Activated naive CD4-positive, alpha-beta T cell treated with anti-CD3 and anti-CD28 coated beads, Interleukin-2, amount 10 ng/mL, durations not matched to agents 7 days and 5 days (primary cell): Measurements from ENCODE around the gene PYGM.

Source experiments
- CTCF ChIA-PET: fragments of 350-600 bp; sonication (Branson Sonifier 250); formaldehyde crosslinking; loops from one replicate; lab custom pipeline; 2021; ENCODE audit warnings: antibody characterized with exemption; lab: Charles Lee
- DNase-seq: peaks from one replicate; pipeline ENCODE4 v3.0.0-alpha.2; 2020
- H3K27ac Mint-ChIP-seq: one replicate; pipeline ENCODE4 v1.8.0; 2021; ENCODE audit warnings: mild to moderate bottlenecking, moderate library complexity, mixed read lengths
- H3K27me3 Mint-ChIP-seq: one replicate; pipeline ENCODE4 v1.8.0; 2021; ENCODE audit warnings: mild to moderate bottlenecking, mixed read lengths
- H3K36me3 Mint-ChIP-seq: one replicate; pipeline ENCODE4 v1.8.0; 2021; ENCODE audit warnings: mixed read lengths
- H3K4me1 Mint-ChIP-seq: one replicate; pipeline ENCODE4 v1.8.0; 2021; ENCODE audit warnings: mixed read lengths
- H3K4me3 Mint-ChIP-seq: one replicate; pipeline ENCODE4 v1.8.0; 2021; ENCODE audit warnings: mild to moderate bottlenecking, moderate library complexity, mixed read lengths
- H3K9me3 Mint-ChIP-seq: one replicate; pipeline ENCODE4 v1.8.0; 2021; ENCODE audit warnings: mixed read lengths

Gene PYGM

GRCh38 chr11:64799256-64799622 lies 39.5 kb upstream of the PYGM start:
- Mint-ChIP-seq H3K4me1 (peaks cover 53% of the 10 kb centered on the region), H3K9me3 (no peaks in the 10 kb centered on the region), H3K4me3 (no peak overlapping the region), H3K36me3 (peaks cover 36% of the 10 kb centered on the region), H3K27ac (no peak overlapping the region), H3K27me3 (no peaks in the 10 kb centered on the region)
- CTCF ChIA-PET, result interaction anchor here (1.7 kb wide), 1 partner anchor 11 kb away, joined by 4 read pairs; no protein-coding TSS in a partner anchor
- DNase-seq, result no peak

GRCh38 chr11:64796757-64797541 lies 37.2 kb upstream of the PYGM start:
- CTCF ChIA-PET, result interaction anchor here (1.3 kb wide), 1 partner anchor 12 kb away, joined by 3 read pairs; no protein-coding TSS in a partner anchor
- DNase-seq, result no peak
- Mint-ChIP-seq H3K27ac (no peak overlapping the region), H3K36me3 (peaks cover 43% of the 10 kb centered on the region), H3K4me1 (peaks cover 57% of the 10 kb centered on the region), H3K27me3 (no peaks in the 10 kb centered on the region), H3K9me3 (no peaks in the 10 kb centered on the region), H3K4me3 (no peak overlapping the region)

GRCh38 chr11:64796047-64796756 lies 36.4 kb upstream of the PYGM start:
- Mint-ChIP-seq H3K9me3 (no peaks in the 10 kb centered on the region), H3K36me3 (peaks cover 43% of the 10 kb centered on the region), H3K27me3 (no peaks in the 10 kb centered on the region), H3K27ac (peak overlapping the region; percentile 14), H3K4me1 (peaks cover 50% of the 10 kb centered on the region), H3K4me3 (no peak overlapping the region)
- DNase-seq, result no peak
- CTCF ChIA-PET, result no interaction called here

GRCh38 chr11:64794526-64794925 lies 34.8 kb upstream of the PYGM start:
- CTCF ChIA-PET, result interaction anchor here (1.0 to 1.4 kb wide), 2 partner anchors 9 to 90 kb away, joined by 4 read pairs; no protein-coding TSS in a partner anchor
- H3K4me3 Mint-ChIP-seq, result no peak overlapping the region

GRCh38 chr11:64793271-64794160 lies 33.7 kb upstream of the PYGM start:
- Mint-ChIP-seq H3K36me3 (peaks cover 43% of the 10 kb centered on the region), H3K27me3 (no peaks in the 10 kb centered on the region), H3K9me3 (no peaks in the 10 kb centered on the region), H3K27ac (peak overlapping the region; percentile 87), H3K4me1 (peaks cover 36% of the 10 kb centered on the region), H3K4me3 (no peak overlapping the region)
- CTCF ChIA-PET, result interaction anchor here (0.6 to 1.0 kb wide), 2 partner anchors 14 to 89 kb away, joined by 3 to 4 read pairs; no protein-coding TSS in a partner anchor
- DNase-seq, result no peak

More at GRCh38 chr11:64794526-64794925, 34.8 kb upstream of the PYGM start:
- H3K36me3 Mint-ChIP-seq, result peaks cover 43% of the 10 kb centered on the region
- no peaks in the 10 kb centered on the region for H3K9me3 Mint-ChIP-seq
- peaks cover 40% of the 10 kb centered on the region for H3K4me1 Mint-ChIP-seq
- no peak for DNase-seq
- H3K27ac Mint-ChIP-seq, result peak overlapping the region; percentile 87
- no peaks in the 10 kb centered on the region for H3K27me3 Mint-ChIP-seq

- Mint-ChIP-seq H3K36me3 (peaks cover 42% of the 10 kb centered on the region), H3K9me3 (no peaks in the 10 kb centered on the region), H3K27me3 (no peaks in the 10 kb centered on the region), H3K4me1 (peaks cover 39% of the 10 kb centered on the region), H3K27ac (peak overlapping the region; percentile 14), H3K4me3 (no peak overlapping the region)
- CTCF ChIA-PET, result no interaction called here
- no peak for DNase-seq
These were observed 32.7 kb upstream of the PYGM start for GRCh38 chr11:64792482-64792881.

- H3K36me3 Mint-ChIP-seq, result peaks cover 43% of the 10 kb centered on the region
- peaks cover 39% of the 10 kb centered on the region for H3K4me1 Mint-ChIP-seq
- DNase-seq, result no peak
- no peaks in the 10 kb centered on the region for H3K9me3 Mint-ChIP-seq
- H3K4me3 Mint-ChIP-seq, result no peak overlapping the region
- no peak overlapping the region for H3K27ac Mint-ChIP-seq
- CTCF ChIA-PET, result no interaction called here
- no peaks in the 10 kb centered on the region for H3K27me3 Mint-ChIP-seq
These were observed 32.1 kb upstream of the PYGM start for GRCh38 chr11:64791781-64792291.

- Mint-ChIP-seq H3K9me3 (no peaks in the 10 kb centered on the region), H3K4me1 (peaks cover 27% of the 10 kb centered on the region), H3K4me3 (no peak overlapping the region), H3K36me3 (peaks cover 40% of the 10 kb centered on the region), H3K27ac (peak overlapping the region; percentile 39), H3K27me3 (no peaks in the 10 kb centered on the region)
- no peak for DNase-seq
- CTCF ChIA-PET, result interaction anchor here (0.8 kb wide), 1 partner anchor 12 kb away, joined by 3 read pairs; the partner anchor contains the start of gene SF1
These were observed 30.7 kb upstream of the PYGM start for GRCh38 chr11:64790205-64791095.

GRCh38 chr11:64789331-64790204 lies 29.8 kb upstream of the PYGM start:
- no peaks in the 10 kb centered on the region for H3K27me3 Mint-ChIP-seq
- CTCF ChIA-PET, result no interaction called here
- peaks cover 22% of the 10 kb centered on the region for H3K4me1 Mint-ChIP-seq
- no peak overlapping the region for H3K4me3 Mint-ChIP-seq
- no peaks in the 10 kb centered on the region for H3K9me3 Mint-ChIP-seq
- H3K36me3 Mint-ChIP-seq, result peaks cover 34% of the 10 kb centered on the region
- no peak overlapping the region for H3K27ac Mint-ChIP-seq
- DNase-seq, result no peak

- no peaks in the 10 kb centered on the region for H3K27me3 Mint-ChIP-seq
- DNase-seq, result peak; percentile 17
- no peaks in the 10 kb centered on the region for H3K9me3 Mint-ChIP-seq
- no peak overlapping the region for H3K27ac Mint-ChIP-seq
- CTCF ChIA-PET, result interaction anchor here (0.6 to 1.3 kb wide), 6 partner anchors 10 to 106 kb away, joined by 3 to 5 read pairs (median 4); partner anchors contain the start of gene MAP4K2
- H3K4me1 Mint-ChIP-seq, result peaks cover 13% of the 10 kb centered on the region
- H3K36me3 Mint-ChIP-seq, result peaks cover 27% of the 10 kb centered on the region
- no peak overlapping the region for H3K4me3 Mint-ChIP-seq
These were observed 28.8 kb upstream of the PYGM start for GRCh38 chr11:64788321-64789215.

- H3K27ac Mint-ChIP-seq, result peak overlapping the region; percentile 51
- no peaks in the 10 kb centered on the region for H3K27me3 Mint-ChIP-seq
- H3K9me3 Mint-ChIP-seq, result no peaks in the 10 kb centered on the region
- peaks cover 5% of the 10 kb centered on the region for H3K4me1 Mint-ChIP-seq
- H3K4me3 Mint-ChIP-seq, result no peak overlapping the region
- CTCF ChIA-PET, result interaction anchor here (0.6 to 1.3 kb wide), 7 partner anchors 10 to 107 kb away, joined by 3 to 5 read pairs (median 4); partner anchors contain the start of gene MAP4K2
- DNase-seq, result peak; percentile 76
- H3K36me3 Mint-ChIP-seq, result peaks cover 26% of the 10 kb centered on the region
These were observed 27.9 kb upstream of the PYGM start for GRCh38 chr11:64787526-64788320.
